Measurements from ENCODE around the gene HIRA.

The HIRA gene

GRCh38 chr22:19383292-19383691, 48.2 kb downstream of the HIRA start:
- Histone ChIP-seq H3K36me3 (ENCODE audit: control insufficient read depth, insufficient read depth, low read length) (peaks cover 38% of the 10 kb centered on the region), H3K4me3 (ENCODE audit: low read depth, low read length) (no peak overlapping the region), H3K9me3 (ENCODE audit: control insufficient read depth, insufficient read depth, low read length) (no peaks in the 10 kb centered on the region), H3K27me3 (ENCODE audit: control insufficient read depth, insufficient read depth, low read length) (no peaks in the 10 kb centered on the region), H3K4me1 (ENCODE audit: control insufficient read depth, insufficient read depth, low read length) (no peaks in the 10 kb centered on the region), H3K9ac (ENCODE audit: low read depth, low read length) (no peak overlapping the region)

GRCh38 chr22:19382240-19382639, 49.3 kb downstream of the HIRA start:
- Histone ChIP-seq H3K4me1 (ENCODE audit: control insufficient read depth, insufficient read depth, low read length) (no peaks in the 10 kb centered on the region), H3K36me3 (ENCODE audit: control insufficient read depth, insufficient read depth, low read length) (peaks cover 46% of the 10 kb centered on the region), H3K9me3 (ENCODE audit: control insufficient read depth, insufficient read depth, low read length) (no peaks in the 10 kb centered on the region), H3K9ac (ENCODE audit: low read depth, low read length) (no peak overlapping the region), H3K27me3 (ENCODE audit: control insufficient read depth, insufficient read depth, low read length) (no peaks in the 10 kb centered on the region), H3K4me3 (ENCODE audit: low read depth, low read length) (no peak overlapping the region)

GRCh38 chr22:19378344-19378674, 53.2 kb downstream of the HIRA start:
- no peaks in the 10 kb centered on the region for H3K4me1 ChIP-seq (ENCODE audit: control insufficient read depth, insufficient read depth, low read length)
- no peak overlapping the region for H3K4me3 ChIP-seq (ENCODE audit: low read depth, low read length)
- H3K9me3 ChIP-seq (ENCODE audit: control insufficient read depth, insufficient read depth, low read length), result no peaks in the 10 kb centered on the region
- H3K27me3 ChIP-seq (ENCODE audit: control insufficient read depth, insufficient read depth, low read length), result no peaks in the 10 kb centered on the region
- H3K36me3 ChIP-seq (ENCODE audit: control insufficient read depth, insufficient read depth, low read length), result peaks cover 42% of the 10 kb centered on the region
- no peak overlapping the region for H3K9ac ChIP-seq (ENCODE audit: low read depth, low read length)

GRCh38 chr22:19377565-19378343, 53.8 kb downstream of the HIRA start:
- no peaks in the 10 kb centered on the region for H3K9me3 ChIP-seq (ENCODE audit: control insufficient read depth, insufficient read depth, low read length)
- peaks cover 40% of the 10 kb centered on the region for H3K36me3 ChIP-seq (ENCODE audit: control insufficient read depth, insufficient read depth, low read length)
- H3K4me1 ChIP-seq (ENCODE audit: control insufficient read depth, insufficient read depth, low read length), result no peaks in the 10 kb centered on the region
- H3K4me3 ChIP-seq (ENCODE audit: low read depth, low read length), result no peak overlapping the region
- no peaks in the 10 kb centered on the region for H3K27me3 ChIP-seq (ENCODE audit: control insufficient read depth, insufficient read depth, low read length)
- no peak overlapping the region for H3K9ac ChIP-seq (ENCODE audit: low read depth, low read length)

GRCh38 chr22:19376971-19377370, 54.6 kb downstream of the HIRA start:
- Histone ChIP-seq H3K36me3 (ENCODE audit: control insufficient read depth, insufficient read depth, low read length) (peaks cover 36% of the 10 kb centered on the region), H3K4me1 (ENCODE audit: control insufficient read depth, insufficient read depth, low read length) (no peaks in the 10 kb centered on the region), H3K27me3 (ENCODE audit: control insufficient read depth, insufficient read depth, low read length) (no peaks in the 10 kb centered on the region), H3K9me3 (ENCODE audit: control insufficient read depth, insufficient read depth, low read length) (no peaks in the 10 kb centered on the region), H3K9ac (ENCODE audit: low read depth, low read length) (no peak overlapping the region), H3K4me3 (ENCODE audit: low read depth, low read length) (no peak overlapping the region)

GRCh38 chr22:19376247-19376646, 55.3 kb downstream of the HIRA start:
- peaks cover 36% of the 10 kb centered on the region for H3K36me3 ChIP-seq (ENCODE audit: control insufficient read depth, insufficient read depth, low read length)
- no peaks in the 10 kb centered on the region for H3K9me3 ChIP-seq (ENCODE audit: control insufficient read depth, insufficient read depth, low read length)
- no peaks in the 10 kb centered on the region for H3K27me3 ChIP-seq (ENCODE audit: control insufficient read depth, insufficient read depth, low read length)
- H3K9ac ChIP-seq (ENCODE audit: low read depth, low read length), result no peak overlapping the region
- H3K4me3 ChIP-seq (ENCODE audit: low read depth, low read length), result no peak overlapping the region
- no peaks in the 10 kb centered on the region for H3K4me1 ChIP-seq (ENCODE audit: control insufficient read depth, insufficient read depth, low read length)

- no peak overlapping the region for H3K9ac ChIP-seq (ENCODE audit: low read depth, low read length)
- peaks cover 36% of the 10 kb centered on the region for H3K36me3 ChIP-seq (ENCODE audit: control insufficient read depth, insufficient read depth, low read length)
- no peak overlapping the region for H3K4me3 ChIP-seq (ENCODE audit: low read depth, low read length)
- no peaks in the 10 kb centered on the region for H3K9me3 ChIP-seq (ENCODE audit: control insufficient read depth, insufficient read depth, low read length)
- H3K4me1 ChIP-seq (ENCODE audit: control insufficient read depth, insufficient read depth, low read length), result no peaks in the 10 kb centered on the region
- H3K27me3 ChIP-seq (ENCODE audit: control insufficient read depth, insufficient read depth, low read length), result no peaks in the 10 kb centered on the region
These were observed 56.1 kb downstream of the HIRA start for GRCh38 chr22:19375435-19375834.

- H3K36me3 ChIP-seq (ENCODE audit: control insufficient read depth, insufficient read depth, low read length), result peaks cover 37% of the 10 kb centered on the region
- no peaks in the 10 kb centered on the region for H3K4me1 ChIP-seq (ENCODE audit: control insufficient read depth, insufficient read depth, low read length)
- no peak overlapping the region for H3K9ac ChIP-seq (ENCODE audit: low read depth, low read length)
- H3K27me3 ChIP-seq (ENCODE audit: control insufficient read depth, insufficient read depth, low read length), result no peaks in the 10 kb centered on the region
- no peaks in the 10 kb centered on the region for H3K9me3 ChIP-seq (ENCODE audit: control insufficient read depth, insufficient read depth, low read length)
- no peak overlapping the region for H3K4me3 ChIP-seq (ENCODE audit: low read depth, low read length)
These were observed 57.1 kb downstream of the HIRA start for GRCh38 chr22:19374410-19374809.

GRCh38 chr22:19373450-19373849, 58.1 kb downstream of the HIRA start:
- Histone ChIP-seq H3K9me3 (ENCODE audit: control insufficient read depth, insufficient read depth, low read length) (no peaks in the 10 kb centered on the region), H3K27me3 (ENCODE audit: control insufficient read depth, insufficient read depth, low read length) (no peaks in the 10 kb centered on the region), H3K36me3 (ENCODE audit: control insufficient read depth, insufficient read depth, low read length) (peaks cover 39% of the 10 kb centered on the region), H3K4me3 (ENCODE audit: low read depth, low read length) (no peak overlapping the region), H3K4me1 (ENCODE audit: control insufficient read depth, insufficient read depth, low read length) (no peaks in the 10 kb centered on the region), H3K9ac (ENCODE audit: low read depth, low read length) (no peak overlapping the region)

GRCh38 chr22:19371893-19372292, 59.6 kb downstream of the HIRA start:
- H3K4me1 ChIP-seq (ENCODE audit: control insufficient read depth, insufficient read depth, low read length), result no peaks in the 10 kb centered on the region
- H3K36me3 ChIP-seq (ENCODE audit: control insufficient read depth, insufficient read depth, low read length), result peaks cover 26% of the 10 kb centered on the region
- no peak overlapping the region for H3K4me3 ChIP-seq (ENCODE audit: low read depth, low read length)
- no peak overlapping the region for H3K9ac ChIP-seq (ENCODE audit: low read depth, low read length)
- no peaks in the 10 kb centered on the region for H3K27me3 ChIP-seq (ENCODE audit: control insufficient read depth, insufficient read depth, low read length)
- no peaks in the 10 kb centered on the region for H3K9me3 ChIP-seq (ENCODE audit: control insufficient read depth, insufficient read depth, low read length)

GRCh38 chr22:19368876-19369275, 62.7 kb downstream of the HIRA start:
- no peaks in the 10 kb centered on the region for H3K9me3 ChIP-seq (ENCODE audit: control insufficient read depth, insufficient read depth, low read length)
- peaks cover 10% of the 10 kb centered on the region for H3K36me3 ChIP-seq (ENCODE audit: control insufficient read depth, insufficient read depth, low read length)

GRCh38 chr22:19367763-19368367, 63.7 kb downstream of the HIRA start:
- Histone ChIP-seq H3K9me3 (ENCODE audit: control insufficient read depth, insufficient read depth, low read length) (no peaks in the 10 kb centered on the region), H3K36me3 (ENCODE audit: control insufficient read depth, insufficient read depth, low read length) (peaks cover 10% of the 10 kb centered on the region), H3K9ac (ENCODE audit: low read depth, low read length) (no peak overlapping the region), H3K27me3 (ENCODE audit: control insufficient read depth, insufficient read depth, low read length) (no peaks in the 10 kb centered on the region), H3K4me1 (ENCODE audit: control insufficient read depth, insufficient read depth, low read length) (no peaks in the 10 kb centered on the region), H3K4me3 (ENCODE audit: low read depth, low read length) (no peak overlapping the region)

More at GRCh38 chr22:19368876-19369275, 62.7 kb downstream of the HIRA start:
- Histone ChIP-seq H3K4me3 (ENCODE audit: low read depth, low read length) (no peak overlapping the region), H3K4me1 (ENCODE audit: control insufficient read depth, insufficient read depth, low read length) (no peaks in the 10 kb centered on the region), H3K27me3 (ENCODE audit: control insufficient read depth, insufficient read depth, low read length) (no peaks in the 10 kb centered on the region), H3K9ac (ENCODE audit: low read depth, low read length) (no peak overlapping the region)

All from iPS-15b (cell line).